ENCODE measurements around the gene LMO4.

DNA sequence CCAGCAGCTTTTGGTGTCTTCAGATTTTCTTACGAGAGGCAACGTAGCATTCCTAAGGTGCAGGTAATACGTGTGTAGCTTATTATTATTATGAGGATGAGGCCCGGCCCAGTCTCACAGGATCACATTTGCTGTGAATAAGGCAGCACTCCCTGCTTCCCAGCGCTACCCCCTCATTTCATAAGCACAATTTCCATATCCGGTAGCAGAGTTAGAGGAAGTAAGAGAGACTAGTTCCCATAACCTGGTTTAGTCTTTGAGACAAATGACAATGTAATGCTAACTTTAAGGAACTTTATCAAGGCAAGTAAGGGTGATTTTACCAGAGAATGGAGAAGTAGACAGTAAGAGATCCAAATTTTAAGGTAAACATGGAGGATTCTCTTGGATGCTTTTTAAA, 14.6 kb upstream of the LMO4 start:
- TF ChIP-seq POLR2A (IDR thresholded peaks at IDR 0.05): no peak
- TF ChIP-seq, protein P1, sequence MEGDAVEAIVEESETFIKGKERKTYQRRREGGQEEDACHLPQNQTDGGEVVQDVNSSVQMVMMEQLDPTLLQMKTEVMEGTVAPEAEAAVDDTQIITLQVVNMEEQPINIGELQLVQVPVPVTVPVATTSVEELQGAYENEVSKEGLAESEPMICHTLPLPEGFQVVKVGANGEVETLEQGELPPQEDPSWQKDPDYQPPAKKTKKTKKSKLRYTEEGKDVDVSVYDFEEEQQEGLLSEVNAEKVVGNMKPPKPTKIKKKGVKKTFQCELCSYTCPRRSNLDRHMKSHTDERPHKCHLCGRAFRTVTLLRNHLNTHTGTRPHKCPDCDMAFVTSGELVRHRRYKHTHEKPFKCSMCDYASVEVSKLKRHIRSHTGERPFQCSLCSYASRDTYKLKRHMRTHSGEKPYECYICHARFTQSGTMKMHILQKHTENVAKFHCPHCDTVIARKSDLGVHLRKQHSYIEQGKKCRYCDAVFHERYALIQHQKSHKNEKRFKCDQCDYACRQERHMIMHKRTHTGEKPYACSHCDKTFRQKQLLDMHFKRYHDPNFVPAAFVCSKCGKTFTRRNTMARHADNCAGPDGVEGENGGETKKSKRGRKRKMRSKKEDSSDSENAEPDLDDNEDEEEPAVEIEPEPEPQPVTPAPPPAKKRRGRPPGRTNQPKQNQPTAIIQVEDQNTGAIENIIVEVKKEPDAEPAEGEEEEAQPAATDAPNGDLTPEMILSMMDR (IDR thresholded peaks at IDR 0.05): no peak
- TF ChIP-seq POLR2AphosphoS5 (IDR thresholded peaks at IDR 0.05): no peak
- no peak for TF ChIP-seq EP300 (IDR thresholded peaks at IDR 0.05)

All from suprapubic skin (tissue), 4 donors.